HFF-Myc (cell line): ENCODE results near the gene ZNF260.

Experiments
- DNase-seq: peaks from one replicate; pipeline ENCODE4 v3.0.0-alpha.2; 2011; ENCODE audit warnings: low read depth; ENCODE audit errors: extremely low read depth
- H3K4me3 ChIP-seq: replicated peaks from 2 replicates; pipeline ENCODE4 v1.5.1; 2011; ENCODE audit warnings: low read depth, mild to moderate bottlenecking, control low read depth, low read length
- TF ChIP-seq, protein P1 (sequence below): IDR thresholded peaks from 2 replicates; pipeline ENCODE4 v1.5.1; 2012; ENCODE audit warnings: mild to moderate bottlenecking, low read depth, low read length, control low read depth; ENCODE audit errors: missing control alignments

The ZNF260 gene

DNA sequence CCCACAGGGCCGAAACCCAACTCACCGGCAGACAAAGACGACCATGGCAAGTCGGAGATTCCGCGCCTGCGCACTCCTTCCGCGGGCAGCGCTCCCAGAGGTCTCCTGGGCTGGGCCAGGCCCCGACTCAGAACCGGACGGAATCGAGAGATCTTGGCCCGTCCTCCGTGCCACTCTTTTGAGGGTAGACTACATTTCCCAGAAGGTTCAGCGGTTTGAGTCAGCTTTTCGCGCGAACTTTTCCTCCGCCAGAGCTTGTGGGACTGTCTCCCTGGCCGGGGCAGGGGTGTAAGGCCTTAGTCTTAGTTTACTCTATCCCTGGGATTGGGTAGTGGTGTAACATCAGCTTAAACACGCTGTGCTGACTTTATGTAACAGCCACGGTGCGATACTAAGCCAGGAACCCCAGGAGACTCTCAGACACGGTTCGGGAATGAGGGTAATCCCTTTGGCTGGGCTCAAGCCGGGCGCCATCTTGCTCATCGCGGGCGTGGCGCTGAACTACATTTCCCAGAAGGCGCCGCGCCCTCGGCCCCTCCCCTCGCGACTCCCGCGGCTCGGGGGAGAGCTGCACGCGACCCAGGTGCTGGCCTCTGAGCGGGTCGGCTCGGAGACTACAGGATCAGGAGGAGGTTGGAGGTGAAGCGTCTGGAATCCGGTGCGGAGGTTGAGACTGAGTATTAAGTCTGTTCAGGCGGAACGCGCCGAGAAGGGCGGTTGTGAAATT is at the start of gene ZNF260:
Gene ZNF260, minus strand, starts transcription at position 78 of the 727 bp plus-strand sequence. CDS start 13,033 bp downstream, outside the sequence.
- DNase-seq: peak; percentile 89
- TF ChIP-seq, protein P1, sequence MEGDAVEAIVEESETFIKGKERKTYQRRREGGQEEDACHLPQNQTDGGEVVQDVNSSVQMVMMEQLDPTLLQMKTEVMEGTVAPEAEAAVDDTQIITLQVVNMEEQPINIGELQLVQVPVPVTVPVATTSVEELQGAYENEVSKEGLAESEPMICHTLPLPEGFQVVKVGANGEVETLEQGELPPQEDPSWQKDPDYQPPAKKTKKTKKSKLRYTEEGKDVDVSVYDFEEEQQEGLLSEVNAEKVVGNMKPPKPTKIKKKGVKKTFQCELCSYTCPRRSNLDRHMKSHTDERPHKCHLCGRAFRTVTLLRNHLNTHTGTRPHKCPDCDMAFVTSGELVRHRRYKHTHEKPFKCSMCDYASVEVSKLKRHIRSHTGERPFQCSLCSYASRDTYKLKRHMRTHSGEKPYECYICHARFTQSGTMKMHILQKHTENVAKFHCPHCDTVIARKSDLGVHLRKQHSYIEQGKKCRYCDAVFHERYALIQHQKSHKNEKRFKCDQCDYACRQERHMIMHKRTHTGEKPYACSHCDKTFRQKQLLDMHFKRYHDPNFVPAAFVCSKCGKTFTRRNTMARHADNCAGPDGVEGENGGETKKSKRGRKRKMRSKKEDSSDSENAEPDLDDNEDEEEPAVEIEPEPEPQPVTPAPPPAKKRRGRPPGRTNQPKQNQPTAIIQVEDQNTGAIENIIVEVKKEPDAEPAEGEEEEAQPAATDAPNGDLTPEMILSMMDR: no peak
- H3K4me3 ChIP-seq: peak within 1 kb of the TSS; percentile 86

DNA sequence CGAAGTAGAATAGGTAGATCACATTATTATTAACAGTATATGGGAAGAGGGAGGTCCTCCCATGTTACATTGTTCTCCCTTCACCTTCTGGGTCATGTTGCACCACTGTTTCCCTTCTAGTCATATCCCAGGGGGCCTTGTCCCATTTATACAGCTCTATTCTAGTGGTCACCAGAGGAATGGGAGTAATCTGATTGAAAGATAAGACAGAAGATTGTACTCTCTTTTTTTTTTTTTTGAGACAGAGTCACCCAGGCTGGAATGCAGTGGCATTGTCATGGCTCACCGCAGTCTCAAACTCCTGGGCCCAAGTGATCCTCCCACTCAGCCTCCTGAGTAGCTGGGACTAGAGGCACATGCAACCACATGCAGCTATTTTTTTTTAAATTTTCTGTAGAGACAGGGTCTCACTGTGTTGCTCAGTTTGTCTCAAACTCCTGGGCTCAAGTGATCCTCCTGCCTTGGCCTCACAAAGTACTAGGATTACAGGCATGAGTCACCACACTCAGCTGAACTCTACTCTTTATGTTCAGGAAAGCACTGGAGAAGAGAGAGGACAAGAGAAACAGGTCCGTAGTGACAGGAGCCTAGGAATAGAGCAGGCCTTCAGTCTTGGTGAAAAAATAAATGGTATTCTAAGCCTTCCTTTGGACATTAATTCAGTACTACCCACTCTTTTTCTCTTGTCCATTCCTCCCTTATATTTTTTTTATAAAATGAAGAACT is 49.4 kb upstream of the ZNF260 start:
- TF ChIP-seq, protein P1: no peak
- no peak overlapping the region for H3K4me3 ChIP-seq
- no peak for DNase-seq

GRCh38 chr19:36574741-36575140 is 46.7 kb upstream of the ZNF260 start:
- no peak overlapping the region; the same call in 1 of the 2 replicates for H3K4me3 ChIP-seq
- TF ChIP-seq, protein P1: no peak
- DNase-seq: no peak

DNA sequence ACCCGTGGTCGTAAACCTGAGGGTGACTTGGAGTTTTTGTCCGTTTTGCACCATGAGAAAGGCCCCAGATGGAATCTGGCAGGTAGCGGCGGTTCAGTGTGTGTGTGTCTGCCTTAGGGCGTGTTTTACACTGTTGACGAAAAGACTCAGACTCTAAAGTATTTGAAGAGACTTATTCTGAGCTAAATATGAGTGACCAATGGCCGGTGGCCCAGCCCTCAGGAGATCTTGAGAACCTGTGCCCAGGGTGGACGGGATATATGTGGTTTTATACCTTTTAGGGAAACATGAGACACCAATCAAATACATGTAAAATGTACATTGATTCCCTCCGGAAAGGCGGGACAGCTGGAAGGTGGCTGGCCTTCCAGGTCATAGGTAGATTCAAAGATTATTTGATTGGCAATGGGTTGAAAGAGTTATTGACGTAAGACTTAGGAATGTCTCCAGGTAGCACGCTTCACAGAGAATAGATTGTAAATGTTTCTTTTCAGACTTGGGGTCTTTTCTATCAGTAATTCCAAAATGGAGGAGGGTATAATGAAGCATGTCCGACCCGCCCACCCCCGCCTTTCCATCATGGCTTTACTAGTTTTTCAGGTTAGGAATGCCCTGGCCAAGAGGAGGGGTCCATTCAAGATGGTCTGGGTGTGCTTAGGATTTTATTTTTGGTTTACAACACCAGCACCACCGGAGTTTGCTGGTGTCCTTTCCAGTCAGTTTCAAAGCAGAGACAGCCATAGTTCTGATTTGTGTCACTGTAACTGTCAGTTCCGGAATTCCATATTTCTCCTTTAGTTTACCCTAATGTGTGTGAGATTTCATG is 46.0 kb upstream of the ZNF260 start:
- no peak for DNase-seq
- TF ChIP-seq, protein P1: no peak
- peak overlapping the region; percentile 54 for H3K4me3 ChIP-seq

DNA sequence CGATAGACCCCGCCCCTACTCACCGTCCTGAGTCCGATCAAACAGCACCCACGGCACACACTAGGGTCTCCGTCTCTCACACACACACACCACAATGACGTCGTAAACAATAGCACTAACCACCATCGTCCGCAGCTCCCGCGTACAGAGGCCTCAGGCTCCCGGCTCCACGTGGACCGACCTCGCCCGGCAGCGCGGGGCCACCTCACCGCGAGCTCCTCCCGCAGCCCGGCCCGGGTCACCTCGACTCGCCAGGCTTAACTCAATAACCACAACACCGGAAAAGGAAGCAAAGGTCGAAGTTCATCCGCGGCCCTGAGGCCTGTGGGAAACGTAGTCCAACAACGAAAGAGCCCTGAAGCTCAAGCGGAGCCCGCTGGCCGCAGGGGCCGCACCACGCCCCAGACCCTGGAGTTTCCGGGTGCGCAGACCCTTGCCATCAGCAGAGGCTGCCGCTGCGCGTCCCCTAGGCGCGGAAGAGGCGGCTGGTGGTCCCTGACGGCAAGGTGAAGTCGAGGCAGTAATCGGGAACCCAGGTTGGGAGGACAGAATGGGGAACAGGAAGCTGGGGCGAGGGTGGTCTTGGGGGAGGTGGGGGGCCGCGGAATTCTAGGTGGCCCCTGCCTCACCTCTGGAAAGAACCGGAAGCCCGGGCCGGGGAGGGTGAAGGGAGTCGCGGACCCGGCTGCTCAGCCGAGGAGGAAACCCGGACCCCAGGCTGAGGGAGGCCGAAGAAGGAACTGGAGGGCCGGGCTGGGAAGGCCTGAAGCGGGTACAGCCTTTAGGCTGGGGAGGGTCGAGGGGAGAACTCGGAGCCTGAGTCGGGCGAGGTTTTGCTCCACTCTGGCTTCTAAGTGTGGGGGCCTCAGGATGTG is 45.2 kb upstream of the ZNF260 start, which contains the start of gene ZNF529:
Gene ZNF529, minus strand, starts transcription at position 273 of the 875 bp plus-strand sequence. CDS start 946 bp downstream, outside the sequence.
- TF ChIP-seq, protein P1: no peak
- peak; percentile 80 for DNase-seq
- H3K4me3 ChIP-seq: peak within 1 kb of the TSS; percentile 54

GRCh38 chr19:36572593-36573019 is 44.5 kb upstream of the ZNF260 start:
- peak overlapping the region; percentile 54 for H3K4me3 ChIP-seq
- TF ChIP-seq, protein P1: no peak
- no peak for DNase-seq
